OCI-LY1 (cell line): ENCODE results near the gene MID1.

Experiments used
- CTCF ChIP-seq: fragments of 200-600 bp; sonication (generic), shearing (Covaris generic); IDR thresholded peaks from 2 replicates; pipeline ENCODE4 v1.5.1; 2017; ENCODE audit warnings: mild to moderate bottlenecking, antibody characterized with exemption, low read length, moderate library complexity, mixed read lengths
- EZH2 ChIP-seq: fragments of 200-600 bp; sonication (generic), shearing (Covaris generic); IDR thresholded peaks from 2 replicates; pipeline ENCODE4 v1.8.0; 2017; ENCODE audit warnings: borderline replicate concordance, mixed run types, mild to moderate bottlenecking, antibody characterized with exemption, low read length, moderate library complexity, mixed read lengths

DNA sequence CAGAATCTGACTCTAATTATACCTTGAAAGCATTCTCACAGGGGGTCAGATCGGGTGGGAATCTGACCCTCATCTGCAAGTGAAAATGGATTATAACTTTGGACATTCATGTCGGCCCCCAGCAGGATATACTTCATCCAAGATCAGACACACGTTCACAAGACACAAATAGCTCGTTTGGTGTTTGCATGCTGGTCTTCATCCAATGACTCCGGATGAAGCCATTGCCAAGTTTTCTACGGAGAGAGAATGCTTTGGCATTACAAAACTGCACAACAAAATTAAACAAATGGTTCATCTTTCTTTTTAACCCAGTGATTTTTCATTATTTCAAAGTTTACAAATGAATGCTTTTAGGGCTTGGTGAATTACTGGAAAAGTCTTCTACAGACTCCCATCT lies 105.5 kb downstream of the MID1 start:
- no peak for TF ChIP-seq EZH2
- TF ChIP-seq CTCF = no peak
